ENCODE results near the gene PPP1R26.
"Not testable (repeated sequence)": the region's sequence is repeated elsewhere in the genome, so short reads cannot be mapped to it uniquely, and the experiment has no call there.

PPP1R26 gene

GRCh38 chr9:135528842-135529435, 49.4 kb downstream of the PPP1R26 start:
- not testable (repeated sequence) for H3K36me3 Mint-ChIP-seq, H3K4me3 Mint-ChIP-seq, ATAC-seq, H3K4me1 Mint-ChIP-seq, H3K9me3 Mint-ChIP-seq, H3K27ac Mint-ChIP-seq
- H3K27me3 Mint-ChIP-seq = peaks cover 38% of the 10 kb centered on the region

DNA sequence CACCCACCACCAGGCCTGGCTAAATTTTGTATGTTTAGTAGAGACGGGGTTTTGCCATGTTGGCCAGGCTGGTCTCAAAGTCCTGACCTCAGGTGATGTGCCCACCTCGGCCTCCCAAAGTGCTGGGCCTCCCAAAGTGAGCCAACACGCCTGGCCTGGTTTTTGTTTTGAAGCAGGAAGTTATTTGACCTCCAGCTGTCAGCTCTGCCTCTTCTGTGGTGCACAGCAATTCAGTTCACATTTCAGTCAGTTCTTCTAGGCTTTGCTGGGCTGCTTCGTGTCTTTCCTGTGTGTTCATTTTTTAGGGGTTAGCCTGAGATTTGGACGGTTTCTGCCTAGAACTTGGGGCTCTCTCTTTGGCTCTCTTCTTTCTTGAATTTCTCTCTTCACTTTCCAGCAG, 50.6 kb downstream of the PPP1R26 start:
- H3K36me3 Mint-ChIP-seq = no peaks in the 10 kb centered on the region
- H3K27ac Mint-ChIP-seq = no peak overlapping the region
- no peaks in the 10 kb centered on the region for H3K4me1 Mint-ChIP-seq
- no peaks in the 10 kb centered on the region for H3K9me3 Mint-ChIP-seq
- H3K4me3 Mint-ChIP-seq = no peak overlapping the region
- H3K27me3 Mint-ChIP-seq = peaks cover 48% of the 10 kb centered on the region
- ATAC-seq = no peak

GRCh38 chr9:135531096-135531495, 51.5 kb downstream of the PPP1R26 start:
- no peaks in the 10 kb centered on the region for H3K4me1 Mint-ChIP-seq
- H3K36me3 Mint-ChIP-seq = no peaks in the 10 kb centered on the region
- H3K27ac Mint-ChIP-seq = no peak overlapping the region
- no peak overlapping the region for H3K4me3 Mint-ChIP-seq
- H3K9me3 Mint-ChIP-seq = no peaks in the 10 kb centered on the region
- ATAC-seq = no peak
- peaks cover 48% of the 10 kb centered on the region for H3K27me3 Mint-ChIP-seq

- ATAC-seq = no peak
- Mint-ChIP-seq H3K36me3 (no peaks in the 10 kb centered on the region), H3K4me3 (no peak overlapping the region), H3K4me1 (no peaks in the 10 kb centered on the region), H3K27ac (no peak overlapping the region), H3K9me3 (no peaks in the 10 kb centered on the region), H3K27me3 (peaks cover 48% of the 10 kb centered on the region)
Measured at GRCh38 chr9:135533113-135533512, 53.5 kb downstream of the PPP1R26 start.

DNA sequence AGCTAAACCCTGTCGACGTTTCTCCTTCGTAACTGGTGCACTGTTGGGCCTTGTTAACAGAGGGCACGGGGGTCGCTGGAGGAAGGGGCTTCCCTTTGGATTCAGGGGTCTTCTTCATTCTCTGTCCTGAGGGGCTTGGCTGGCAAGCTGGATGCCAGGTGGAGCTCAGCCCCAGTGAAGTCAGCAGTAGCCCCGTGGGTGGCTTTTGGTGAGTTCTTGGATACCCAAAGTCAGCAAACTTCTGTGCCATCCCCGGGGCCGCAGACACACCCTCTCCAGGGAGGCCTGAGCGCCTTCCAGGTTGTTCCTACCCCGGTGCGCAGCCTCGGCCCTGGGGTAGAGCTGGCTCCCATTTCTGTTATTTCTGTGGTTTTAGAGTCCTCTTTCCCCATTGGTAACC, 54.1 kb downstream of the PPP1R26 start:
- H3K27me3 Mint-ChIP-seq = peaks cover 53% of the 10 kb centered on the region
- ATAC-seq = no peak
- no peaks in the 10 kb centered on the region for H3K4me1 Mint-ChIP-seq
- no peak overlapping the region for H3K27ac Mint-ChIP-seq
- H3K4me3 Mint-ChIP-seq = no peak overlapping the region
- no peaks in the 10 kb centered on the region for H3K9me3 Mint-ChIP-seq
- no peaks in the 10 kb centered on the region for H3K36me3 Mint-ChIP-seq

GRCh38 chr9:135534192-135534711, 54.7 kb downstream of the PPP1R26 start:
- H3K36me3 Mint-ChIP-seq, H3K9me3 Mint-ChIP-seq, H3K4me1 Mint-ChIP-seq, H3K27ac Mint-ChIP-seq, H3K4me3 Mint-ChIP-seq, ATAC-seq: not testable (repeated sequence)
- peaks cover 53% of the 10 kb centered on the region for H3K27me3 Mint-ChIP-seq

DNA sequence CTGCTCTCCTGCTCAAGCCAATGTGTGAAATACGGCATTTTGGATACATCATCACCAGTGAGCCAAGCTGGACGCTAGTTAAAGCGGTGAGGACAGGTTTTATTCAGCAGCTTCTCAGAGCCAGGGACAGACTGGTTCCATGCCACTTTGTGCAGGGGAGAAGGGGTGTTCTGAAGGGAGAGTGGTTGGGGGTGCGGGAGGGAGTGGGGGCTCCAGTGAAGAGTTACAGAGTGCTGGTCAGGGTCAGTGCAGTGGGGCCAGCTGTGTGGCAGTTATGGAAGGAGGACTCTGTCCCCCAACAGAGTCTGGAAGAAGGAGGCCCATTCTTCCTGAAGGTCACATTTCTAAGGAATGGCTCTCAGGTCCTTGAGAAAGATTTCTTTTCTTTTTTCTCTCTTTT, 55.2 kb downstream of the PPP1R26 start:
- H3K9me3 Mint-ChIP-seq, H3K4me1 Mint-ChIP-seq, H3K4me3 Mint-ChIP-seq, ATAC-seq, H3K27ac Mint-ChIP-seq, H3K36me3 Mint-ChIP-seq: not testable (repeated sequence)
- H3K27me3 Mint-ChIP-seq = peaks cover 53% of the 10 kb centered on the region

DNA sequence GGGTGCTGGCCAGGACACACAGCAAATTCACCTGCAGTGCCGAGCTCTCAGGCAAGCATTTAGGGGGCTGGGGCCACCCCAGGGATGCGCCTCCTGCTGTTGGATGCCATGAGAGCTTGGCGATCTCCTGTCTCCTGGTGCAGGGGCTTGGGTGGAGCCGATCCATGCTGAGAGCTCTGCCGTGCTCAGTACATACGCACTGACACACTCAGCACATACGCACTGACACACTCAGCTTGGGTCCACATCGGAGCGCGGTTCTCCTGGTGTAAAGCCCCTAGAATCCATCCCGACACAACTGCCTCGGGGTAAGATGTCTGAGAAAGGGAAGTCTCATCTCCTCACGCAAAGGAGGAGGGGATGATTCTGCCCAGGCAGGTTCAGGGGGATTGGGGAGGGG, 56.0 kb downstream of the PPP1R26 start:
- H3K27me3 Mint-ChIP-seq = peaks cover 53% of the 10 kb centered on the region
- ATAC-seq, H3K4me1 Mint-ChIP-seq: not testable (repeated sequence)

GRCh38 chr9:135536216-135536615, 56.6 kb downstream of the PPP1R26 start:
- ATAC-seq = no peak
- no peak overlapping the region for H3K4me3 Mint-ChIP-seq
- no peaks in the 10 kb centered on the region for H3K9me3 Mint-ChIP-seq
- H3K36me3 Mint-ChIP-seq = no peaks in the 10 kb centered on the region
- no peaks in the 10 kb centered on the region for H3K4me1 Mint-ChIP-seq
- no peak overlapping the region for H3K27ac Mint-ChIP-seq
- peaks cover 48% of the 10 kb centered on the region for H3K27me3 Mint-ChIP-seq

More for the DNA sequence above, 56.0 kb downstream of the PPP1R26 start:
- H3K9me3 Mint-ChIP-seq, H3K27ac Mint-ChIP-seq, H3K36me3 Mint-ChIP-seq, H3K4me3 Mint-ChIP-seq: not testable (repeated sequence)

Measured in stimulated activated memory B cell treated with anti-CD40 and anti-IgM and Interleukin-4, amounts not matched to agents 10 μg/mL and 1 μg/mL and 100 μg/mL, for 72 hours (primary cell).